Activated CD4-positive, alpha-beta T cell treated with anti-CD3 and anti-CD28 coated beads, Interleukin-2, amount 10 ng/mL, durations not matched to agents 24 days and 14 days (primary cell): Measurements from ENCODE around the gene DTNA. TPM values are rescaled to one million over a fixed set of nuclear protein-coding genes. Genes with fewer than 3 reads are reported as not detected.

Source experiments
- DNase-seq: peaks from one replicate; pipeline ENCODE4 v3.0.0; 2022
- H3K27ac Mint-ChIP-seq: one replicate; pipeline ENCODE4 v1.8.0; 2022; ENCODE audit warnings: mild to moderate bottlenecking, mixed read lengths
- H3K27me3 Mint-ChIP-seq: one replicate; pipeline ENCODE4 v1.8.0; 2022; ENCODE audit warnings: mixed read lengths
- H3K36me3 Mint-ChIP-seq: one replicate; pipeline ENCODE4 v1.8.0; 2022; ENCODE audit warnings: low read depth, mild to moderate bottlenecking, mixed read lengths
- H3K4me1 Mint-ChIP-seq: one replicate; pipeline ENCODE4 v1.8.0; 2021; ENCODE audit warnings: mixed read lengths
- H3K4me3 Mint-ChIP-seq: one replicate; pipeline ENCODE4 v1.8.0; 2022; ENCODE audit warnings: mild to moderate bottlenecking, moderate library complexity, mixed read lengths
- H3K9me3 Mint-ChIP-seq: one replicate; pipeline ENCODE4 v1.8.0; 2021; ENCODE audit warnings: mixed read lengths
- intact Hi-C: fragments of 100-400 bp; cut with micrococcal nuclease; formaldehyde crosslinking; loops from one replicate; pipeline ENCODE4 v1.15.1; 2023
- total RNA-seq: library from RNA; stranded (reverse); gene quantifications from 2 replicates; pipeline ENCODE4 v1.2.3, GENCODE V29; 2022

DTNA gene
- total RNA-seq, 1 donor from 2014 or later, result not detected

GRCh38 chr18:34928754-34929335 lies 218.7 kb downstream of the DTNA start:
- no peaks in the 10 kb centered on the region for H3K4me1 Mint-ChIP-seq
- no peak for DNase-seq
- H3K9me3 Mint-ChIP-seq, result no peaks in the 10 kb centered on the region
- no peak overlapping the region for H3K27ac Mint-ChIP-seq
- H3K27me3 Mint-ChIP-seq, result peaks cover 4% of the 10 kb centered on the region
- H3K4me3 Mint-ChIP-seq, result no peak overlapping the region
- intact Hi-C loops, result no loop called here
- no peaks in the 10 kb centered on the region for H3K36me3 Mint-ChIP-seq

- H3K36me3 Mint-ChIP-seq, result no peaks in the 10 kb centered on the region
- no peaks in the 10 kb centered on the region for H3K9me3 Mint-ChIP-seq
- H3K27ac Mint-ChIP-seq, result no peak overlapping the region
- intact Hi-C loops, result no loop called here
- DNase-seq, result no peak
- H3K4me1 Mint-ChIP-seq, result no peaks in the 10 kb centered on the region
- no peak overlapping the region for H3K4me3 Mint-ChIP-seq
- peaks cover 4% of the 10 kb centered on the region for H3K27me3 Mint-ChIP-seq
Measured at GRCh38 chr18:34929336-34929780, 219.3 kb downstream of the DTNA start.

- no peak overlapping the region for H3K4me3 Mint-ChIP-seq
- H3K9me3 Mint-ChIP-seq, result no peaks in the 10 kb centered on the region
- H3K4me1 Mint-ChIP-seq, result no peaks in the 10 kb centered on the region
- no peak overlapping the region for H3K27ac Mint-ChIP-seq
- H3K36me3 Mint-ChIP-seq, result no peaks in the 10 kb centered on the region
- DNase-seq, result no peak
- intact Hi-C loops, result no loop called here
- peaks cover 3% of the 10 kb centered on the region for H3K27me3 Mint-ChIP-seq
Measured at GRCh38 chr18:34932363-34932762, 222.3 kb downstream of the DTNA start.

- Mint-ChIP-seq H3K27me3 (peaks cover 6% of the 10 kb centered on the region), H3K36me3 (no peaks in the 10 kb centered on the region), H3K9me3 (no peaks in the 10 kb centered on the region), H3K27ac (no peak overlapping the region), H3K4me1 (no peaks in the 10 kb centered on the region), H3K4me3 (no peak overlapping the region)
- DNase-seq, result no peak
- intact Hi-C loops, result no loop called here
Measured at GRCh38 chr18:34932792-34933466, 222.8 kb downstream of the DTNA start.

GRCh38 chr18:34933909-34934661 lies 224.0 kb downstream of the DTNA start:
- Mint-ChIP-seq H3K9me3 (no peaks in the 10 kb centered on the region), H3K36me3 (no peaks in the 10 kb centered on the region), H3K27me3 (peaks cover 7% of the 10 kb centered on the region), H3K4me3 (no peak overlapping the region), H3K4me1 (no peaks in the 10 kb centered on the region), H3K27ac (no peak overlapping the region)
- no peak for DNase-seq
- intact Hi-C loops, result no loop called here

- Mint-ChIP-seq H3K27ac (no peak overlapping the region), H3K9me3 (no peaks in the 10 kb centered on the region), H3K4me1 (no peaks in the 10 kb centered on the region), H3K4me3 (no peak overlapping the region), H3K27me3 (peaks cover 13% of the 10 kb centered on the region), H3K36me3 (no peaks in the 10 kb centered on the region)
- no peak for DNase-seq
- intact Hi-C loops, result no loop called here
Measured at GRCh38 chr18:34936772-34937171, 226.7 kb downstream of the DTNA start.

- no peaks in the 10 kb centered on the region for H3K36me3 Mint-ChIP-seq
- H3K27me3 Mint-ChIP-seq, result peaks cover 21% of the 10 kb centered on the region
- intact Hi-C loops, result no loop called here
- no peak overlapping the region for H3K4me3 Mint-ChIP-seq
- no peaks in the 10 kb centered on the region for H3K9me3 Mint-ChIP-seq
- H3K4me1 Mint-ChIP-seq, result no peaks in the 10 kb centered on the region
- no peak overlapping the region for H3K27ac Mint-ChIP-seq
- no peak for DNase-seq
Measured at GRCh38 chr18:34938090-34938489, 228.0 kb downstream of the DTNA start.
